ENCODE results near the gene GALNTL6. TPM values are rescaled to one million over a fixed set of nuclear protein-coding genes. Genes with fewer than 3 reads are reported as not detected.

The GALNTL6 gene
- total and polyA plus RNA-seq, 2 experiments from 2014 or later: not detected

GRCh38 chr4:172983014-172983413 is 1169.8 kb downstream of the GALNTL6 start:
- Histone ChIP-seq H3K9ac (no peak overlapping the region), H3K4me1 (ENCODE audit: insufficient read depth) (peaks cover 8% of the 10 kb centered on the region; the same call in 1 of the 2 replicates), H3F3A (ENCODE audit: insufficient read depth) (peaks cover 5% of the 10 kb centered on the region; the same call in 1 of the 2 replicates), H2AFZ (no peak overlapping the region), H3K9me2 (ENCODE audit: insufficient read depth) (no peaks in the 10 kb centered on the region), H3K36me3 (ENCODE audit: low read depth) (no peaks in the 10 kb centered on the region), H3K27ac (no peak overlapping the region), H4K20me1 (ENCODE audit: insufficient read depth) (no peaks in the 10 kb centered on the region), H3K79me2 (ENCODE audit: insufficient read depth) (no peaks in the 10 kb centered on the region), H3K27me3 (replicated peaks; ENCODE audit: insufficient read depth) (no peaks in the 10 kb centered on the region), H3K4me2 (ENCODE audit: unreplicated experiment) (no peak overlapping the region), H3K9me3 (ENCODE audit: low read depth) (no peaks in the 10 kb centered on the region), H3K4me3 (no peak overlapping the region)
- WGBS, 2 experiments (ENCODE audit: low coverage in 1 of 2, low lambda C conversion rate in 2 of 2, missing lambda C conversion rate in 2 of 2): 52 to 56% methylated on average over 3 of the region's 3 CpGs
- DNase-seq: no peak
- in situ Hi-C loops (cut with MboI): no loop called here
- TF ChIP-seq EZH2phosphoT487 (IDR thresholded peaks at IDR 0.05; ENCODE audit: insufficient read depth, low read depth): no peak
- TF ChIP-seq EZH2 (IDR thresholded peaks at IDR 0.05; ENCODE audit: insufficient read depth, poor library complexity, severe bottlenecking): no peak

- in situ Hi-C loops (cut with MboI): no loop called here
- 71 to 72% methylated on average over 3 of the region's 3 CpGs for WGBS, 2 experiments (ENCODE audit: low coverage in 1 of 2, low lambda C conversion rate in 2 of 2, missing lambda C conversion rate in 2 of 2)
Observed at GRCh38 chr4:172983631-172984030, 1170.4 kb downstream of the GALNTL6 start.

GRCh38 chr4:172985552-172985951 is 1172.3 kb downstream of the GALNTL6 start:
- TF ChIP-seq EZH2 (IDR thresholded peaks at IDR 0.05; ENCODE audit: insufficient read depth, poor library complexity, severe bottlenecking) (no peak), EZH2phosphoT487 (IDR thresholded peaks at IDR 0.05; ENCODE audit: insufficient read depth, low read depth) (no peak)
- Histone ChIP-seq H2AFZ (no peak overlapping the region), H3K4me1 (ENCODE audit: insufficient read depth) (peaks cover 8% of the 10 kb centered on the region; the same call in 1 of the 2 replicates), H3K9me2 (ENCODE audit: insufficient read depth) (no peaks in the 10 kb centered on the region), H3K79me2 (ENCODE audit: insufficient read depth) (no peaks in the 10 kb centered on the region), H3K27me3 (replicated peaks; ENCODE audit: insufficient read depth) (no peaks in the 10 kb centered on the region), H3K9ac (no peak overlapping the region), H3K9me3 (ENCODE audit: low read depth) (no peaks in the 10 kb centered on the region), H4K20me1 (ENCODE audit: insufficient read depth) (no peaks in the 10 kb centered on the region), H3F3A (ENCODE audit: insufficient read depth) (peaks cover 5% of the 10 kb centered on the region; the same call in 1 of the 2 replicates), H3K36me3 (ENCODE audit: low read depth) (no peaks in the 10 kb centered on the region), H3K4me2 (ENCODE audit: unreplicated experiment) (no peak overlapping the region), H3K4me3 (no peak overlapping the region), H3K27ac (no peak overlapping the region)
- no peak for DNase-seq
- WGBS, 2 experiments (ENCODE audit: low coverage in 1 of 2, low lambda C conversion rate in 2 of 2, missing lambda C conversion rate in 2 of 2): 49 to 64% methylated on average over 2 of the region's 2 CpGs
- in situ Hi-C loops (cut with MboI): no loop called here

More at GRCh38 chr4:172983631-172984030, 1170.4 kb downstream of the GALNTL6 start:
- no peak overlapping the region for H3K4me3 ChIP-seq
- peaks cover 8% of the 10 kb centered on the region; the same call in 1 of the 2 replicates for H3K4me1 ChIP-seq (ENCODE audit: insufficient read depth)
- no peak overlapping the region for H3K4me2 ChIP-seq (ENCODE audit: unreplicated experiment)
- TF ChIP-seq EZH2phosphoT487 (IDR thresholded peaks at IDR 0.05; ENCODE audit: insufficient read depth, low read depth) (no peak), EZH2 (IDR thresholded peaks at IDR 0.05; ENCODE audit: insufficient read depth, poor library complexity, severe bottlenecking) (no peak)
- no peaks in the 10 kb centered on the region for H3K27me3 ChIP-seq (replicated peaks; ENCODE audit: insufficient read depth)
- no peaks in the 10 kb centered on the region for H4K20me1 ChIP-seq (ENCODE audit: insufficient read depth)
- H3F3A ChIP-seq (ENCODE audit: insufficient read depth): peaks cover 5% of the 10 kb centered on the region; the same call in 1 of the 2 replicates
- H3K36me3 ChIP-seq (ENCODE audit: low read depth): no peaks in the 10 kb centered on the region
- no peak overlapping the region for H3K27ac ChIP-seq
- no peaks in the 10 kb centered on the region for H3K9me3 ChIP-seq (ENCODE audit: low read depth)
- H2AFZ ChIP-seq: no peak overlapping the region
- no peaks in the 10 kb centered on the region for H3K79me2 ChIP-seq (ENCODE audit: insufficient read depth)
- H3K9me2 ChIP-seq (ENCODE audit: insufficient read depth): no peaks in the 10 kb centered on the region
- no peak for DNase-seq
- no peak overlapping the region for H3K9ac ChIP-seq

- H2AFZ ChIP-seq: no peak overlapping the region
- no peak for DNase-seq
- H3K9ac ChIP-seq: no peak overlapping the region
- no peak overlapping the region for H3K27ac ChIP-seq
- no peaks in the 10 kb centered on the region for H3K27me3 ChIP-seq (replicated peaks; ENCODE audit: insufficient read depth)
- in situ Hi-C loops (cut with MboI): no loop called here
- no peak for TF ChIP-seq EZH2 (IDR thresholded peaks at IDR 0.05; ENCODE audit: insufficient read depth, poor library complexity, severe bottlenecking)
- no peak for TF ChIP-seq EZH2phosphoT487 (IDR thresholded peaks at IDR 0.05; ENCODE audit: insufficient read depth, low read depth)
- no peaks in the 10 kb centered on the region for H3K9me2 ChIP-seq (ENCODE audit: insufficient read depth)
- peaks cover 5% of the 10 kb centered on the region; the same call in 1 of the 2 replicates for H3F3A ChIP-seq (ENCODE audit: insufficient read depth)
- H3K4me3 ChIP-seq: no peak overlapping the region
- peaks cover 8% of the 10 kb centered on the region; the same call in 1 of the 2 replicates for H3K4me1 ChIP-seq (ENCODE audit: insufficient read depth)
- H4K20me1 ChIP-seq (ENCODE audit: insufficient read depth): no peaks in the 10 kb centered on the region
- H3K79me2 ChIP-seq (ENCODE audit: insufficient read depth): no peaks in the 10 kb centered on the region
- WGBS, 2 experiments (ENCODE audit: low coverage in 1 of 2, low lambda C conversion rate in 2 of 2, missing lambda C conversion rate in 2 of 2): 79 to 82% methylated on average over 1 of the region's 1 CpG
- no peaks in the 10 kb centered on the region for H3K36me3 ChIP-seq (ENCODE audit: low read depth)
- H3K4me2 ChIP-seq (ENCODE audit: unreplicated experiment): no peak overlapping the region
- H3K9me3 ChIP-seq (ENCODE audit: low read depth): no peaks in the 10 kb centered on the region
Observed at GRCh38 chr4:172986114-172986513, 1172.9 kb downstream of the GALNTL6 start.
